ENCODE measurements around the gene SPACDR. TPM values are rescaled to one million over a fixed set of nuclear protein-coding genes. Genes with fewer than 3 reads are reported as not detected.

The SPACDR gene
- total RNA-seq, 1 experiment from 2014 or later: not detected

GRCh38 chr7:100471021-100471420, 7.0 kb upstream of the SPACDR start:
- peaks cover 0 to 5% (median 3%) of the 10 kb centered on the region in 3 experiments; a peak in 2 of 7 replicates for H3K36me3 Mint-ChIP-seq (ENCODE audit: insufficient read depth in 1 of 3, low read depth in 3 of 3)
- no peak overlapping the region for H2BK120ac ChIP-seq (ENCODE audit: low read depth, low read length, poor library complexity, severe bottlenecking)
- H3K27ac ChIP-seq (ENCODE audit: insufficient read length, low read depth, low read length): no peak overlapping the region
- no peak overlapping the region for H3K9ac ChIP-seq (ENCODE audit: extremely low read depth, insufficient read length, low read length)
- TF ChIP-seq CTCF (conservative IDR thresholded peaks at IDR 0.05): no peak
- no peak overlapping the region for H2BK5ac ChIP-seq (ENCODE audit: insufficient read length, low read length)
- H4K5ac ChIP-seq (ENCODE audit: insufficient read length, low read depth, low read length): no peak overlapping the region
- no peak for DNase-seq
- H2BK12ac ChIP-seq (ENCODE audit: insufficient read length, low read depth, low read length): no peak overlapping the region
- no peak overlapping the region for H2BK15ac ChIP-seq (ENCODE audit: low read depth, low read length)
- H2AK5ac ChIP-seq (ENCODE audit: insufficient read length, low read length): no peak overlapping the region
- no peak overlapping the region for H3K4me2 ChIP-seq (ENCODE audit: insufficient read depth, insufficient read length, low read length)
- no peak overlapping the region for H3T11ph ChIP-seq (ENCODE audit: low read length)
- H4K91ac ChIP-seq (ENCODE audit: insufficient read length, low read depth, low read length): no peak overlapping the region
- H3K27me3 ChIP-seq (ENCODE audit: insufficient read depth, low read length): no peaks in the 10 kb centered on the region
- no peaks in the 10 kb centered on the region for H3K23me2 ChIP-seq (ENCODE audit: insufficient read length, low read depth, low read length, poor library complexity, severe bottlenecking)
- H4K8ac ChIP-seq (replicated peaks; ENCODE audit: insufficient read length, low read depth, low read length): no peak overlapping the region
- H3K14ac ChIP-seq (ENCODE audit: insufficient read depth, low read length): no peak overlapping the region
- H3K9me3 Mint-ChIP-seq: no peaks in the 10 kb centered on the region
- no peak overlapping the region for H3K56ac ChIP-seq (ENCODE audit: insufficient read length, low read depth, low read length)
- H4K20me1 ChIP-seq (ENCODE audit: control insufficient read depth, insufficient read depth, insufficient read length): peaks cover 4% of the 10 kb centered on the region
- H3K18ac ChIP-seq (ENCODE audit: insufficient read length, low read depth, low read length): no peak overlapping the region
- no peaks in the 10 kb centered on the region for H3K79me2 ChIP-seq (ENCODE audit: insufficient read depth, low read length)
- no peaks in the 10 kb centered on the region for H3K9me3 ChIP-seq (ENCODE audit: control insufficient read depth, low read depth, low read length)
- H3K4ac ChIP-seq (ENCODE audit: low read depth, low read length): no peak overlapping the region
- no peak overlapping the region for H3K27ac Mint-ChIP-seq
- no peak overlapping the region for H3K23ac ChIP-seq (ENCODE audit: insufficient read length, low read depth, low read length)
- no peak overlapping the region for H3K4me3 Mint-ChIP-seq
- H3K79me1 ChIP-seq (ENCODE audit: insufficient read depth, low read depth, low read length, poor library complexity, severe bottlenecking): no peaks in the 10 kb centered on the region
- no peak overlapping the region for H2BK20ac ChIP-seq (ENCODE audit: low read depth, low read length, poor library complexity, severe bottlenecking)
- no peaks in the 10 kb centered on the region; the same call in 1 of the 2 replicates for H3K27me3 Mint-ChIP-seq (ENCODE audit: low read depth)
- no CpG with 5 or more reads among the region's 4 CpGs for WGBS (ENCODE audit: extremely low coverage, insufficient read length, low lambda C conversion rate)
- peaks cover 16 to 34% of the 10 kb centered on the region in 2 experiments for H3K4me1 Mint-ChIP-seq
- no peak overlapping the region for H2AFZ ChIP-seq (ENCODE audit: low read length)
- no peaks in the 10 kb centered on the region for H3K4me1 ChIP-seq (ENCODE audit: insufficient read depth, low read length)

All from H9 (cell line).